ENCODE measurements around the gene RBP4.

RBP4 gene

DNA sequence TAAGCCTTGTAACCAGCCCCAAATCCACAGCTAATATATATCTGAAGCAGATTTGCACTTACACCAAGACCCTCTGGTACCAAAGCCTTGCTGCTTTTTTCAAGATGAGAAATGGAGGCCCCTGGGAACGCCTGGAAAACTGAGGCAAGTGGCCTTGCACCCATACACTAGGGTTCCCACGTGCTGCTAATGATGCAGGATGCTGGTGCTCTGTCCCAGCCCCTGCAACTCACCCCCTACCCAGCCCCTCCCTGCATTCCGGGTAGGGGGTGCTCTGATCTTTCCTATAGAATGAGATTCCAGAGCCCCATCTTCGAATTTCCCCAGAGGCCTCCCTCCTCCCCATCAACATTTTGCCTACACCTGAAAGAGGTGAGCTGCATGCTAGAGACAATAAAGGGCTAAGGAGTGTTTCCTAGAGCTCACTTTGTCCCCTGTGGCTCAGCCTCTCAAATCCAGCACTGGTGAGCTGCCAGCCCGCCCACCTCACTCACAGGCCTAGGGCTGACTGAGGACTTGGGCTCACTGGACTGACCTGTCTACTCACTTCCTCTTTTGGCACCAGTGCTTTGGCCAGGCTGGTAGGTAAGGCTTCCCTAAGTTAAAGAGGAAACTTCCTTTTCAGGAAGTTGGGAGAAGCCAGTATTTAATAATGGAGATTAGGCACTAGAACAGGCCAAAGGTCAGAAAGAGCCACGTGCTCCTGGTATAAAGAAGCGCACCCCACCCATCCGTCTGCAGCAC is 9.8 kb downstream of the RBP4 start:
- TF ChIP-seq, protein P1, sequence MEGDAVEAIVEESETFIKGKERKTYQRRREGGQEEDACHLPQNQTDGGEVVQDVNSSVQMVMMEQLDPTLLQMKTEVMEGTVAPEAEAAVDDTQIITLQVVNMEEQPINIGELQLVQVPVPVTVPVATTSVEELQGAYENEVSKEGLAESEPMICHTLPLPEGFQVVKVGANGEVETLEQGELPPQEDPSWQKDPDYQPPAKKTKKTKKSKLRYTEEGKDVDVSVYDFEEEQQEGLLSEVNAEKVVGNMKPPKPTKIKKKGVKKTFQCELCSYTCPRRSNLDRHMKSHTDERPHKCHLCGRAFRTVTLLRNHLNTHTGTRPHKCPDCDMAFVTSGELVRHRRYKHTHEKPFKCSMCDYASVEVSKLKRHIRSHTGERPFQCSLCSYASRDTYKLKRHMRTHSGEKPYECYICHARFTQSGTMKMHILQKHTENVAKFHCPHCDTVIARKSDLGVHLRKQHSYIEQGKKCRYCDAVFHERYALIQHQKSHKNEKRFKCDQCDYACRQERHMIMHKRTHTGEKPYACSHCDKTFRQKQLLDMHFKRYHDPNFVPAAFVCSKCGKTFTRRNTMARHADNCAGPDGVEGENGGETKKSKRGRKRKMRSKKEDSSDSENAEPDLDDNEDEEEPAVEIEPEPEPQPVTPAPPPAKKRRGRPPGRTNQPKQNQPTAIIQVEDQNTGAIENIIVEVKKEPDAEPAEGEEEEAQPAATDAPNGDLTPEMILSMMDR (IDR thresholded peaks at IDR 0.05; ENCODE audit: low read depth, low read length, missing control alignments) = no peak
- DNase-seq (ENCODE audit: low read depth) = no peak
- no peak overlapping the region for H3K4me3 ChIP-seq (ENCODE audit: low read depth, low read length)

DNA sequence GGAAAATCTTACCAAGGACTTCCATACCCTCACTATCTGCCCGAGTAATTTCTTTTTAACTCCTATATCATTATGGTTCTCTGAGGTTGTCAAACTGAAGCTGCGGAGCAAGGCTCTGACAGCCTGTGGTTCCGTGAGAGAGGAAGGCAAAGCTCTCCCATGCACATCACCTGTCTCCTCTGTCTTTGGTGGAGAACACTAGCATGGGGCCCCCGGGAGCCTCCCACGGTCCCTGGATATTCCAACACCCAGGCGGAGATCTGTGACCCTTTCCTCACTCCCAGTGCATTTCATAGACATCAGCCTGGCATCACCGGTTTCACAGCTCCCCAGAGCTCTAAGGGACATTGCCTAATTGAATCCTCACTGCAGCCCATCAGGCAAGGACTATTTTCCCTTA is 10.4 kb downstream of the RBP4 start:
- no peak for DNase-seq (ENCODE audit: low read depth)
- H3K4me3 ChIP-seq (ENCODE audit: low read depth, low read length) = no peak overlapping the region
- TF ChIP-seq, protein P1 (IDR thresholded peaks at IDR 0.05; ENCODE audit: low read depth, low read length, missing control alignments) = no peak

DNA sequence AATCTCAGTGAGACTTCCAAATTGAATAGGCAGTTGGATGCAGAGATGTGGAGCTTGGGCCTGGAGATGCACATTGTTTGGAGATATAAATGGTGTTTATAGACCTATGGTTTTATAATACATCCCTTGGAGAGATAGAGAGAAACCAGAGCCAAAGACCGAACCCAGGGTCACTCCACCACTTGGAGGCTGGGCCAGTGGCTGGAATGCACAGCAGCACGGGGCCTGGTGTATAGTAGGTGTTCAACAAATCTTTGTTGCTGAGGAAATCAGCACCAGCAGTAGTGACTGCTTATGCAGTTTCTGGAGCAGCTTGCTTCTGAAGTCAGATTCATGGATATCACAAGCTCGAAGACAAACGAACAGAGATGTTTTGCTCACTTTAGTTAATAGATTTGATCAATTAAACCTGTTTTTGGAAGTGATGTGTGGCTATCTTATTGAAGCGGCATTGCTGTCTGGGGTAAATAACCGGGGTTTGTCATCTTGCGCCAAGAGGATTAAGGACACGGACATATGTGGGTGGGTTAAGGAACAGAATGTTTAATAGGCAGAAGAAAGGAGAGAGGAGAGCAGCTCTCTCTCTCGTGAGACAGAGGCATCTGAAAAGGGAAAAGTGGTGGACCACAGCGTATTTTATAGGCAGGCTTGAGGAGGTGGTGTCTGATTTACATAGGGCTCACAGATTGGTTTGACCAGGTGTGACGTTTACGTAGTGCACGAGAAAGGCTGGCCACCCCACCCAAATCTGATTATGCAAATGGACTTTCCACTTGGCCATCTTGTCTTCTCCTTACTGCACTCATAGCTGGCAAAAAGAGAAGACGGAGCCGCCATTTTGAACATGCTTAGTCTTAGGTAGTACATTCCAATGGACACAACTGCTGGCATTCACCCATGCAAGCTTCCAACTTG is 11.1 kb downstream of the RBP4 start:
- DNase-seq (ENCODE audit: low read depth) = no peak
- H3K4me3 ChIP-seq (ENCODE audit: low read depth, low read length) = no peak overlapping the region
- TF ChIP-seq, protein P1 (IDR thresholded peaks at IDR 0.05; ENCODE audit: low read depth, low read length, missing control alignments) = no peak

DNA sequence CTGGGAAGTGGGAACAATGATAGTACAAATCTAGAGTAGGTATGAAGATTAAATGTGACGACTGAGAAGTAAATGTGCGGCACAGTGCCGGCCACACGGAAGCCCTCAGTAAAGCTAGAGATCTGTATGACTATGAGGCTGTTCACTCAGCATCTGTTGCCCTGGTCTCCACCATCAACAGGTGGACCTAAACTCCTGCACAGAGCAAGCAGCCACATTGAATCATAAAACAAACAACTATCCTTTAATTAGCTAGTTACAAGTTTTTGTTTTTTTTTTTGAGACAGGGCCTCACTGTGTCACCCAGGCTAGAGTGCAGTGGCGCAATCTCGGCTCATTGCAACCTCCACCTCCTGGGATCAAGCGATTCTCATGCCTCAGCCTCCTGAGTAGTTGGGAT is 16.6 kb downstream of the RBP4 start:
- no peak for DNase-seq (ENCODE audit: low read depth)
- TF ChIP-seq, protein P1 (IDR thresholded peaks at IDR 0.05; ENCODE audit: low read depth, low read length, missing control alignments) = no peak
- H3K4me3 ChIP-seq (ENCODE audit: low read depth, low read length) = no peak overlapping the region

DNA sequence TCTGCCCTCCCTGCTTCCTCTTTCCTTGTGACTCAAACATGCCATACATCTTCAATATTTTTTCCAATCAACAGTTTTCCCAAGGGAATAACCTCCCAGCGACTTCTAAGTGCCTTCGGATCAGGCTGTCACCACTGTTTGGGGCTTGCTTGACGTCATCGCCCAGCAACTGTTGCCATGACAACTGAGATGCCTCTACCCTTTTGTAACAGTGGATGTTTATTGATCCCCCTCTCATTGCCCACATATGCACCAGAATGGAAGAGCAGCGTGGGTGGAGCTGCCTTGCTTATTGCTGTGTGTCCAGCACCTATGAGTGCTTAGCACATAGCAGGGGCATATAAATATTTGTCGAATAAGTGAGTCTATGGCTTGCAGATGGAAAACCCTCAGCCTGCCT is 20.2 kb downstream of the RBP4 start:
- DNase-seq (ENCODE audit: low read depth) = no peak
- TF ChIP-seq, protein P1 (IDR thresholded peaks at IDR 0.05; ENCODE audit: low read depth, low read length, missing control alignments) = no peak
- H3K4me3 ChIP-seq (ENCODE audit: low read depth, low read length) = no peak overlapping the region

DNA sequence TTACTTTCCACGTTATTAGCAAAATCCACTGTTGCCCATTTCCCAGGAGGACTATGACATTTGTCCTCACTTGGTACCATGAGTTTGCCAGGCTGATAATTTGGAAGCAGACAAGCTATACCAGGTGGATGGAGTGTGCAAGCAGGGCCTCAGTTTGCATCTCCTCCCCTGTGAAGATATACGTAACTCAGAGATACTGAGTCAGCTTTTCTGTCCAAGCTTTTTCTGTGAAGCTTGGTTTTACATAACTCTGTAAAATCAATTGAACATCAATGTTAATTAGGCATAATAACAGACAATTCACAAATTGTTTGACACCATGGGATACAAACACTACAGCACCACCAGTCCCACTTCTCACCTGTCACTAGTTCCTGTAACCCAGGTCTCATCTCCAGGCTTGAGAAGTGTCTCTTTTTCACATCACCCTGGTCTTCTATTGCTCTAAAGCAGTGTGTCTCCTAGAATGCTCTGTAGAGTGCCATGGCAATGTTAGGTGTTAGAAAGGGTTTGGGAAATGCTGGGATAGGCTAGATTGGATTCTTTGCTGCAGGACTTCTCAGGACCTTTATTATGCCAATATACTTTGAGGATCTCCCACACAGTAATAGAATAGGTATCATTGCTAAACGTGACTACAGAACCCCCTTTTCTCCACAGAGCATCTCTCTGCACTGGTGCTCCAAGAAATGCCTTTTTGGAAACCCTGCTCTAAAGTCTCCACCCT is 20.9 kb downstream of the RBP4 start:
- TF ChIP-seq, protein P1 (IDR thresholded peaks at IDR 0.05; ENCODE audit: low read depth, low read length, missing control alignments) = no peak
- DNase-seq (ENCODE audit: low read depth) = no peak
- no peak overlapping the region for H3K4me3 ChIP-seq (ENCODE audit: low read depth, low read length)
